WTC11 (cell line): ENCODE data around the gene ZNF439.

Experiments
- CREM ChIP-seq: sonication (generic); formaldehyde crosslinking; IDR thresholded peaks from 2 replicates; pipeline ENCODE4 v1.8.1; 2022; ENCODE audit warnings: mild to moderate bottlenecking, missing genetic modification reagents, moderate library complexity
- FOXJ3 ChIP-seq: sonication (generic); formaldehyde crosslinking; IDR thresholded peaks from 2 replicates; pipeline ENCODE4 v1.9.0; 2021; ENCODE audit warnings: missing genetic modification reagents, mild to moderate bottlenecking, borderline replicate concordance
- TF ChIP-seq, protein P1 (sequence below): fragments of 250-450 bp; sonication (Bioruptor Pico); IDR thresholded peaks from 2 replicates; pipeline ENCODE4 v1.9.0; 2021; ENCODE audit warnings: mild to moderate bottlenecking
- TF ChIP-seq, protein P2 (sequence below): sonication (generic); formaldehyde crosslinking; IDR thresholded peaks from 2 replicates; pipeline ENCODE4 v1.8.1; 2022; ENCODE audit warnings: mild to moderate bottlenecking, missing genetic modification reagents, moderate library complexity, borderline replicate concordance

DNA sequence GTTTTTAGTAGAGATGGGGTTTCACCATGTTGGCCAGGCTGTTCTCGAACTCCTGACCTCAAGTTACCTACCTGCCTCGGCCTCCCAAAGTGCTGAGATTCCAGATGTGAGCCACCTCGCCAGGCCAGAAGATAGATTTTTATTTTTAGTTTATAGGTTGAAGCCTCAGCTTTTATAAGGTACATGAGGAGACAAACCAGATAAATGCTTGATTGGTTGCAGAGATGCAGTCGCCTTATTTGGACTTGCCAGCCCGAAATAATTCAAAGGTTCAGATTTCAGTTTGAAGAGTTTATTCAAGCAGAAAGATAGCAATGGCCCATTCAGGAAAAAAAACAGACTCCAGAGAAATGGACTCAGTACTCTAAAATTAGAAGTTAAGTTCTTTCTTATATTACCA is 42.1 kb downstream of the ZNF439 start:
- TF ChIP-seq, protein P1, sequence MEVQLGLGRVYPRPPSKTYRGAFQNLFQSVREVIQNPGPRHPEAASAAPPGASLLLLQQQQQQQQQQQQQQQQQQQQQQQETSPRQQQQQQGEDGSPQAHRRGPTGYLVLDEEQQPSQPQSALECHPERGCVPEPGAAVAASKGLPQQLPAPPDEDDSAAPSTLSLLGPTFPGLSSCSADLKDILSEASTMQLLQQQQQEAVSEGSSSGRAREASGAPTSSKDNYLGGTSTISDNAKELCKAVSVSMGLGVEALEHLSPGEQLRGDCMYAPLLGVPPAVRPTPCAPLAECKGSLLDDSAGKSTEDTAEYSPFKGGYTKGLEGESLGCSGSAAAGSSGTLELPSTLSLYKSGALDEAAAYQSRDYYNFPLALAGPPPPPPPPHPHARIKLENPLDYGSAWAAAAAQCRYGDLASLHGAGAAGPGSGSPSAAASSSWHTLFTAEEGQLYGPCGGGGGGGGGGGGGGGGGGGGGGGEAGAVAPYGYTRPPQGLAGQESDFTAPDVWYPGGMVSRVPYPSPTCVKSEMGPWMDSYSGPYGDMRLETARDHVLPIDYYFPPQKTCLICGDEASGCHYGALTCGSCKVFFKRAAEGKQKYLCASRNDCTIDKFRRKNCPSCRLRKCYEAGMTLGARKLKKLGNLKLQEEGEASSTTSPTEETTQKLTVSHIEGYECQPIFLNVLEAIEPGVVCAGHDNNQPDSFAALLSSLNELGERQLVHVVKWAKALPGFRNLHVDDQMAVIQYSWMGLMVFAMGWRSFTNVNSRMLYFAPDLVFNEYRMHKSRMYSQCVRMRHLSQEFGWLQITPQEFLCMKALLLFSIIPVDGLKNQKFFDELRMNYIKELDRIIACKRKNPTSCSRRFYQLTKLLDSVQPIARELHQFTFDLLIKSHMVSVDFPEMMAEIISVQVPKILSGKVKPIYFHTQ (CRISPR knock-in tag), result no peak
- TF ChIP-seq, protein P2, sequence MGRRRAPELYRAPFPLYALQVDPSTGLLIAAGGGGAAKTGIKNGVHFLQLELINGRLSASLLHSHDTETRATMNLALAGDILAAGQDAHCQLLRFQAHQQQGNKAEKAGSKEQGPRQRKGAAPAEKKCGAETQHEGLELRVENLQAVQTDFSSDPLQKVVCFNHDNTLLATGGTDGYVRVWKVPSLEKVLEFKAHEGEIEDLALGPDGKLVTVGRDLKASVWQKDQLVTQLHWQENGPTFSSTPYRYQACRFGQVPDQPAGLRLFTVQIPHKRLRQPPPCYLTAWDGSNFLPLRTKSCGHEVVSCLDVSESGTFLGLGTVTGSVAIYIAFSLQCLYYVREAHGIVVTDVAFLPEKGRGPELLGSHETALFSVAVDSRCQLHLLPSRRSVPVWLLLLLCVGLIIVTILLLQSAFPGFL (CRISPR knock-in tag), result no peak
- TF ChIP-seq FOXJ3, result no peak
- no peak for TF ChIP-seq CREM (CRISPR knock-in tag)
